Frontal cortex (tissue), 4 donors: ENCODE data around the gene TMEM132A. TPM values are rescaled to one million over a fixed set of nuclear protein-coding genes. Genes with fewer than 3 reads are reported as not detected.

Source experiments
- DNase-seq, 2 donors: peaks; one replicate each; pipeline ENCODE4 v3.0.0; 2012; ENCODE audit warnings: low spot score in 2 of 2
- FAIRE-seq: peaks from 2 replicates; lab custom pipeline; 2012; peaks lifted over from hg19 to GRCh38; lab: Jason Lieb, UNC
- small RNA-seq: library from RNA; depleted of rRNA; stranded (forward); fragments of <200 nt; gene quantifications from one replicate; pipeline ENCODE3, GENCODE V24; 2014
- total RNA-seq: library from RNA; depleted of rRNA; stranded (reverse); fragments of >200 nt; gene quantifications from one replicate; pipeline ENCODE4 v1.2.3, GENCODE V29; 2014
- donor health status: control.
- donor health status: control.
- donor health status: control.

Gene TMEM132A
- total RNA-seq, 1 donor from 2014 or later, result 131 TPM

GRCh38 chr11:60977224-60977623 lies 53.0 kb downstream of the TMEM132A start:
- DNase-seq (no peak), FAIRE-seq (no peak)

GRCh38 chr11:60977836-60978235 lies 53.6 kb downstream of the TMEM132A start:
- FAIRE-seq (no peak), DNase-seq (no peak)

- FAIRE-seq, result no peak
- no peak for DNase-seq
These were observed 54.5 kb downstream of the TMEM132A start for GRCh38 chr11:60978546-60979380.

GRCh38 chr11:60981515-60981914 lies 57.3 kb downstream of the TMEM132A start:
- no peak for DNase-seq
- FAIRE-seq, result no peak

GRCh38 chr11:60982184-60982583 lies 57.9 kb downstream of the TMEM132A start:
- FAIRE-seq (no peak), DNase-seq (no peak)

- FAIRE-seq, result no peak
- DNase-seq, result no peak
These were observed 59.9 kb downstream of the TMEM132A start for GRCh38 chr11:60984149-60984548.

GRCh38 chr11:60984636-60985035 lies 60.4 kb downstream of the TMEM132A start:
- FAIRE-seq, result no peak
- no peak for DNase-seq

- FAIRE-seq (no peak), DNase-seq (no peak)
These were observed 61.2 kb downstream of the TMEM132A start for GRCh38 chr11:60985501-60985900.

- no peak for DNase-seq
- FAIRE-seq, result no peak
These were observed 62.0 kb downstream of the TMEM132A start for GRCh38 chr11:60985991-60986915.

Small RNAs within 50 kb of the gene (small RNA-seq; reads per million reads assigned to genes)
- not detected for gene RNU6-933P

Other genes starting within 250 kb of the TMEM132A start
- gene MS4A8, start 224.8 kb upstream of the TMEM132A start, total RNA-seq, result 0.41 TPM
- gene MS4A18, start 199.7 kb upstream of the TMEM132A start, total RNA-seq, result not detected
- not detected for gene MS4A15, start 167.6 kb upstream of the TMEM132A start, total RNA-seq
- not detected for gene MS4A10, start 139.1 kb upstream of the TMEM132A start, total RNA-seq
- 2.9 TPM for gene CCDC86, start 82.3 kb upstream of the TMEM132A start, total RNA-seq
- 1.6 TPM for gene PTGDR2, start 68.5 kb upstream of the TMEM132A start, total RNA-seq
- gene ZP1, start 56.9 kb upstream of the TMEM132A start, total RNA-seq, result not detected
- gene PRPF19, start 17.9 kb upstream of the TMEM132A start, total RNA-seq, result 37.5 TPM
- 9.4 TPM for gene TMEM109, start 10.3 kb upstream of the TMEM132A start, total RNA-seq
- gene SLC15A3, start 27.7 kb downstream of the TMEM132A start, total RNA-seq, result 3.3 TPM
- 0.82 TPM for gene CD6, start 47.2 kb downstream of the TMEM132A start, total RNA-seq
- not detected for gene CD5, start 178.0 kb downstream of the TMEM132A start, total RNA-seq
- 4.5 TPM for gene VPS37C, start 237.0 kb downstream of the TMEM132A start, total RNA-seq